HepG2 (cell line): ENCODE data around the gene SESN2. TPM values are rescaled to one million over a fixed set of nuclear protein-coding genes. Genes with fewer than 3 reads are reported as not detected.

Experiments
- CBX2 ChIP-seq, 2 experiments: fragments of 200-600 bp in 1 of 2; sonication (generic); formaldehyde crosslinking in 1 of 2; IDR thresholded peaks; 2 replicates each; pipeline versions ENCODE4 v1.7.0 to v1.8.1; 2018 to 2022; ENCODE audit warnings: low read depth in 2 of 2, low read length in 1 of 2, mild to moderate bottlenecking in 1 of 2, missing genetic modification reagents in 1 of 2
- HDAC6 ChIP-seq: fragments of 200-600 bp; sonication (generic); IDR thresholded peaks from 2 replicates; pipeline ENCODE4 v1.7.0; 2017; ENCODE audit warnings: mild to moderate bottlenecking, antibody characterized with exemption, low read length, low read depth
- MTF2 ChIP-seq: sonication (generic); formaldehyde crosslinking; IDR thresholded peaks from 2 replicates; pipeline ENCODE4 v1.5.0; 2020; ENCODE audit warnings: missing genetic modification reagents, borderline replicate concordance
- POLR2AphosphoS5 ChIP-seq: IDR thresholded peaks from 2 replicates; pipeline ENCODE4 v1.6.1; 2012; ENCODE audit warnings: low read depth, low read length
- TEAD3 ChIP-seq: optimal IDR thresholded peaks from 2 replicates; pipeline ENCODE3; 2016; ENCODE audit warnings: borderline replicate concordance
- ZNF101 ChIP-seq: sonication (generic); formaldehyde crosslinking; IDR thresholded peaks from 2 replicates; pipeline ENCODE4 v1.4.0; 2020; ENCODE audit warnings: mild to moderate bottlenecking, low read depth, missing genetic modification reagents, borderline replicate concordance
- ZNF274 ChIP-seq: sonication (generic); formaldehyde crosslinking; IDR thresholded peaks from 2 replicates; pipeline ENCODE4 v1.5.1; 2020; ENCODE audit warnings: mild to moderate bottlenecking, missing genetic modification reagents
- ZNF563 ChIP-seq: sonication (generic); formaldehyde crosslinking; IDR thresholded peaks from 2 replicates; pipeline ENCODE4 v1.8.0; 2022; ENCODE audit warnings: mild to moderate bottlenecking, moderate library complexity, missing genetic modification reagents
- ZNF879 ChIP-seq: sonication (generic); formaldehyde crosslinking; IDR thresholded peaks from 2 replicates; pipeline ENCODE4 v1.8.1; 2023; ENCODE audit warnings: missing genetic modification reagents
- polyA plus RNA-seq, 8 experiments: library from polyadenylated mRNA; depleted of rRNA in 3 of 8; stranded (reverse) in 7 of 8; unstranded in 1 of 8; fragments of >200 nt; fragmentation: Illumina TruSeq in 4 of 8; extraction: Trizol in 4 of 8; gene quantifications; 2 replicates each; pipeline versions ENCODE4 v1.2.1 to v1.2.3, GENCODE V29; 2011 to 2016; ENCODE audit warnings: low read depth in 4 of 8, missing spikeins in 1 of 8, mixed read lengths in 1 of 8; ENCODE audit not compliant: insufficient read depth in 1 of 8
- total RNA-seq, 5 experiments: library from RNA; depleted of rRNA; stranded (reverse); fragments of >200 nt; fragmentation: Illumina TruSeq; extraction: Trizol; gene quantifications; 2 replicates each; pipeline ENCODE4 v1.2.3, GENCODE V29; 2016; ENCODE audit warnings: low read depth in 1 of 5
- TF ChIP-seq, protein P1 (sequence below), 2 experiments: sonication (generic) in 1 of 2; formaldehyde crosslinking in 1 of 2; IDR thresholded peaks; 2 replicates each; pipeline versions ENCODE4 v1.6.1 to v1.9.0; 2014 to 2022; ENCODE audit warnings: antibody characterized with exemption in 1 of 2, borderline replicate concordance in 1 of 2, inconsistent platforms in 1 of 2, low read depth in 1 of 2, missing genetic modification reagents in 1 of 2
- TF ChIP-seq, protein P2 (sequence below): sonication (generic); formaldehyde crosslinking; IDR thresholded peaks from 2 replicates; pipeline ENCODE4 v1.5.0; 2020; ENCODE audit warnings: mild to moderate bottlenecking, low read depth, missing genetic modification reagents, borderline replicate concordance
- TF ChIP-seq, protein P3 (sequence below): sonication (generic); formaldehyde crosslinking; IDR thresholded peaks from 2 replicates; pipeline ENCODE4 v1.5.0; 2020; ENCODE audit warnings: missing genetic modification reagents, mild to moderate bottlenecking, borderline replicate concordance
- TF ChIP-seq, protein P4 (sequence below): sonication (generic); formaldehyde crosslinking; conservative IDR thresholded peaks from 2 replicates; pipeline ENCODE4 v1.8.0; 2022; ENCODE audit warnings: missing genetic modification reagents
- TF ChIP-seq, protein P5 (sequence below): conservative IDR thresholded peaks from 2 replicates; pipeline ENCODE4 v1.6.1; 2018; ENCODE audit warnings: missing genetic modification reagents

The SESN2 gene
- total and polyA plus RNA-seq, 2 of the 13 experiments (the other 11 are each of a cell fraction or from before 2014, with no cell fraction given): 13.2 to 19.1 TPM

DNA sequence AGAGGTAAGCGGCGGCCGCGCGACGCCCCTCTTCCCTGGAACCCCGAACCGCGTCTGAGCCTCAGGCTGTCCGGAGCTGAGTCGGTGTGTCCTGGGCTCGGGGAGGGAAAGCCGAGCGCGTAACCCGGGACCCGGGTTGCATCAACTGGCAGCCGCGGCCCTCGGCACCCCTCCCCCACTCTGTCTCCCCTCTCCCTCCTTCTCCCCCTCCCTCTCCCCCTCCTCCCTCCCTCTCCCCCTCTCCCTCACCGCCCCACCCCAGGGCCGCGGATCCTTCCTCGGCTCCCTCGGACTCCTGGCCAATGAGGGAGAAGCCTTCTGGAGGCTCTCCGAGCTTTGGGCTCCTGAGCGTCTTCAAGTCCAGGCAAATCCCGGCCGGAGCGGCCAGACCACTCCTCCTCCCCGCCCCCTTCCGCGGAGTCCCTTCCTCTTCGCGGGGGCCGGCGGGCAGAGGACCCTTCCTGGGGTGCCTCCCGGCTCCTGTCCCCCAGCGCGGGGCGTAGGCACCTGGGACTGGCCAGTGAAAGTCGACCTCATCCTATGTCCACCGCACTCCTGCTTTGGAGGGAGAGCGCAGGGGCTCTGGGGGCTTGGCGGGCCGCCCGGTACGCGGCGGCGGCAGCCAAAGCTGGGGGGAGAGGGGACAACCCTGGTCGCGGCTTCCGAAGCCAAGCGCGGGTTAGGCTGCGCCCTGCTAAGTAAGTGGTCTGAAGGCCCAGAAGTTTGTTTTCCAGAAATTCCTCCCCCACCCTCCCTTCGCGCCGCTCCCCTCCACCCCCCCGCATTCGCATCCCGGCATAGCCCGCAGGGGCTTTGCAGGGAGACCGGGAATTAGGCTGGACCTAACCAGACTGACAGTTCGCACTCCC lies 850 bp downstream of the SESN2 start (continued):
- TF ChIP-seq, protein P1, sequence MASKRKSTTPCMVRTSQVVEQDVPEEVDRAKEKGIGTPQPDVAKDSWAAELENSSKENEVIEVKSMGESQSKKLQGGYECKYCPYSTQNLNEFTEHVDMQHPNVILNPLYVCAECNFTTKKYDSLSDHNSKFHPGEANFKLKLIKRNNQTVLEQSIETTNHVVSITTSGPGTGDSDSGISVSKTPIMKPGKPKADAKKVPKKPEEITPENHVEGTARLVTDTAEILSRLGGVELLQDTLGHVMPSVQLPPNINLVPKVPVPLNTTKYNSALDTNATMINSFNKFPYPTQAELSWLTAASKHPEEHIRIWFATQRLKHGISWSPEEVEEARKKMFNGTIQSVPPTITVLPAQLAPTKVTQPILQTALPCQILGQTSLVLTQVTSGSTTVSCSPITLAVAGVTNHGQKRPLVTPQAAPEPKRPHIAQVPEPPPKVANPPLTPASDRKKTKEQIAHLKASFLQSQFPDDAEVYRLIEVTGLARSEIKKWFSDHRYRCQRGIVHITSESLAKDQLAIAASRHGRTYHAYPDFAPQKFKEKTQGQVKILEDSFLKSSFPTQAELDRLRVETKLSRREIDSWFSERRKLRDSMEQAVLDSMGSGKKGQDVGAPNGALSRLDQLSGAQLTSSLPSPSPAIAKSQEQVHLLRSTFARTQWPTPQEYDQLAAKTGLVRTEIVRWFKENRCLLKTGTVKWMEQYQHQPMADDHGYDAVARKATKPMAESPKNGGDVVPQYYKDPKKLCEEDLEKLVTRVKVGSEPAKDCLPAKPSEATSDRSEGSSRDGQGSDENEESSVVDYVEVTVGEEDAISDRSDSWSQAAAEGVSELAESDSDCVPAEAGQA (IDR thresholded peaks at IDR 0.05; ENCODE audit: low read depth): no peak
- TF ChIP-seq, protein P1 (CRISPR knock-in tag; IDR thresholded peaks at IDR 0.05; ENCODE audit: borderline replicate concordance): no peak
- TF ChIP-seq ZNF274 (CRISPR knock-in tag): no peak
- TF ChIP-seq, protein P2, sequence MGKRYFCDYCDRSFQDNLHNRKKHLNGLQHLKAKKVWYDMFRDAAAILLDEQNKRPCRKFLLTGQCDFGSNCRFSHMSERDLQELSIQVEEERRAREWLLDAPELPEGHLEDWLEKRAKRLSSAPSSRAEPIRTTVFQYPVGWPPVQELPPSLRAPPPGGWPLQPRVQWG: no peak
- TF ChIP-seq CBX2 (IDR thresholded peaks at IDR 0.05; ENCODE audit: low read depth, low read length): no peak
- TF ChIP-seq CBX2 (CRISPR knock-in tag; IDR thresholded peaks at IDR 0.05; ENCODE audit: low read depth): no peak
- TF ChIP-seq MTF2 (CRISPR knock-in tag): no peak
- 0 out of 2 replicates have a peak, but pooled peaks have one; percentile 1 for TF ChIP-seq ZNF563 (CRISPR knock-in tag)
- TF ChIP-seq HDAC6: no peak
- TF ChIP-seq, protein P3, sequence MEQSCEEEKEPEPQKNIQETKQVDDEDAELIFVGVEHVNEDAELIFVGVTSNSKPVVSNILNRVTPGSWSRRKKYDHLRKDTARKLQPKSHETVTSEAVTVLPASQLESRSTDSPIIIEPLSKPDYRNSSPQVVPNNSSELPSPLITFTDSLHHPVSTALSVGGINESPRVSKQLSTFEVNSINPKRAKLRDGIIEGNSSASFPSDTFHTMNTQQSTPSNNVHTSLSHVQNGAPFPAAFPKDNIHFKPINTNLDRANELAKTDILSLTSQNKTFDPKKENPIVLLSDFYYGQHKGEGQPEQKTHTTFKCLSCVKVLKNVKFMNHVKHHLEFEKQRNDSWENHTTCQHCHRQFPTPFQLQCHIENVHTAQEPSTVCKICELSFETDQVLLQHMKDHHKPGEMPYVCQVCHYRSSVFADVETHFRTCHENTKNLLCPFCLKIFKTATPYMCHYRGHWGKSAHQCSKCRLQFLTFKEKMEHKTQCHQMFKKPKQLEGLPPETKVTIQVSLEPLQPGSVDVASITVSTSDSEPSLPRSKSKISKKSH: no peak
- TF ChIP-seq, protein P4, sequence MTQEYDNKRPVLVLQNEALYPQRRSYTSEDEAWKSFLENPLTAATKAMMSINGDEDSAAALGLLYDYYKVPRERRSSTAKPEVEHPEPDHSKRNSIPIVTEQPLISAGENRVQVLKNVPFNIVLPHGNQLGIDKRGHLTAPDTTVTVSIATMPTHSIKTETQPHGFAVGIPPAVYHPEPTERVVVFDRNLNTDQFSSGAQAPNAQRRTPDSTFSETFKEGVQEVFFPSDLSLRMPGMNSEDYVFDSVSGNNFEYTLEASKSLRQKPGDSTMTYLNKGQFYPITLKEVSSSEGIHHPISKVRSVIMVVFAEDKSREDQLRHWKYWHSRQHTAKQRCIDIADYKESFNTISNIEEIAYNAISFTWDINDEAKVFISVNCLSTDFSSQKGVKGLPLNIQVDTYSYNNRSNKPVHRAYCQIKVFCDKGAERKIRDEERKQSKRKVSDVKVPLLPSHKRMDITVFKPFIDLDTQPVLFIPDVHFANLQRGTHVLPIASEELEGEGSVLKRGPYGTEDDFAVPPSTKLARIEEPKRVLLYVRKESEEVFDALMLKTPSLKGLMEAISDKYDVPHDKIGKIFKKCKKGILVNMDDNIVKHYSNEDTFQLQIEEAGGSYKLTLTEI (CRISPR knock-in tag): no peak
- no peak for TF ChIP-seq ZNF879
- no peak for TF ChIP-seq POLR2AphosphoS5
- TF ChIP-seq, protein P5, sequence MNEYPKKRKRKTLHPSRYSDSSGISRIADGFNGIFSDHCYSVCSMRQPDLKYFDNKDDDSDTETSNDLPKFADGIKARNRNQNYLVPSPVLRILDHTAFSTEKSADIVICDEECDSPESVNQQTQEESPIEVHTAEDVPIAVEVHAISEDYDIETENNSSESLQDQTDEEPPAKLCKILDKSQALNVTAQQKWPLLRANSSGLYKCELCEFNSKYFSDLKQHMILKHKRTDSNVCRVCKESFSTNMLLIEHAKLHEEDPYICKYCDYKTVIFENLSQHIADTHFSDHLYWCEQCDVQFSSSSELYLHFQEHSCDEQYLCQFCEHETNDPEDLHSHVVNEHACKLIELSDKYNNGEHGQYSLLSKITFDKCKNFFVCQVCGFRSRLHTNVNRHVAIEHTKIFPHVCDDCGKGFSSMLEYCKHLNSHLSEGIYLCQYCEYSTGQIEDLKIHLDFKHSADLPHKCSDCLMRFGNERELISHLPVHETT (CRISPR knock-in tag): no peak
- no peak for TF ChIP-seq TEAD3 (CRISPR knock-in tag)
- no peak for TF ChIP-seq ZNF101
